GM11168 (cell line): ENCODE data around the gene PATJ.
"Not testable (repeated sequence)": the region's sequence is repeated elsewhere in the genome, so short reads cannot be mapped to it uniquely, and the experiment has no call there.

Experiments used
- in situ Hi-C: fragments of 300-500 bp; cut with MboI; formaldehyde crosslinking; loops from one replicate; pipeline ENCODE4 v1.12.0; 2022; ENCODE audit warnings: low sequenced_read_pairs; ENCODE audit not compliant: unreplicated experiment

Gene PATJ

GRCh38 chr1:61741711-61742619, at the start of gene PATJ:
PATJ (plus strand) TSS chr1:61742480; CDS start chr1:61762893, 20,413 bp downstream.
- in situ Hi-C loops = no loop called here

GRCh38 chr1:61699911-61700851, 42.1 kb upstream of the PATJ start:
- in situ Hi-C loops = no loop called here

- in situ Hi-C loops = no loop called here
Measured at GRCh38 chr1:61708953-61709907, 33.0 kb upstream of the PATJ start.

GRCh38 chr1:61709908-61710289, 32.4 kb upstream of the PATJ start:
- in situ Hi-C loops = no loop called here

- in situ Hi-C loops = not testable (repeated sequence)
Measured at GRCh38 chr1:61711257-61711656, 31.0 kb upstream of the PATJ start.

GRCh38 chr1:61711969-61712368, 30.3 kb upstream of the PATJ start:
- in situ Hi-C loops = no loop called here

- in situ Hi-C loops = not testable (repeated sequence)
Measured at GRCh38 chr1:61718996-61719663, 23.1 kb upstream of the PATJ start.

GRCh38 chr1:61724506-61724812, 17.8 kb upstream of the PATJ start:
- in situ Hi-C loops = no loop called here

- in situ Hi-C loops = no loop called here
Measured at GRCh38 chr1:61724813-61725694, 17.2 kb upstream of the PATJ start, which contains the start of gene TM2D1. TM2D1 (minus strand) TSS chr1:61725141; CDS start chr1:61725120, 21 bp downstream.

GRCh38 chr1:61727544-61727943, 14.7 kb upstream of the PATJ start:
- in situ Hi-C loops = no loop called here

- in situ Hi-C loops = not testable (repeated sequence)
Measured at GRCh38 chr1:61730679-61731078, 11.6 kb upstream of the PATJ start.

- in situ Hi-C loops = no loop called here
Measured at GRCh38 chr1:61732726-61733125, 9.6 kb upstream of the PATJ start.

GRCh38 chr1:61740751-61741700, 1.3 kb upstream of the PATJ start:
- in situ Hi-C loops = no loop called here

- in situ Hi-C loops = no loop called here
Measured at GRCh38 chr1:61742620-61743430, 545 bp downstream of the PATJ start.

- in situ Hi-C loops = no loop called here
Measured at GRCh38 chr1:61743431-61743705, 1.1 kb downstream of the PATJ start.

GRCh38 chr1:61743716-61744580, 1.7 kb downstream of the PATJ start:
- in situ Hi-C loops = no loop called here
